HepG2 (cell line): Measurements from ENCODE around the gene SEC61B. TPM values are rescaled to one million over a fixed set of nuclear protein-coding genes. Genes with fewer than 3 reads are reported as not detected.

Experiments used
- ATAC-seq: fragments of 200-7000 bp; cut with Tn5 transposase; 3 replicates; pipeline ENCODE4 v1.9.1; 2020; ENCODE audit warnings: mild to moderate bottlenecking, moderate library complexity
- BruUV-seq: library from RNA; stranded (reverse); fragments of 400-500 nt; replicated peaks from 2 replicates; lab custom pipeline; 2021; lab: Mats Ljungman, UMichigan
- CTCF ChIA-PET: fragments of 300-600 bp; formaldehyde crosslinking; extraction: SDS; loops from one replicate; lab custom pipeline; 2021; ENCODE audit warnings: low total read pairs, inconsistent platforms, low intra/inter-chr PET ratio; lab: Yijun Ruan, JAX
- POLR2A ChIA-PET: fragments of 350-600 bp; sonication (Branson Sonifier 250); formaldehyde crosslinking; loops from one replicate; lab custom pipeline; 2020; ENCODE audit warnings: antibody characterized with exemption, inconsistent platforms; lab: Yijun Ruan, JAX
- DNase-seq: peaks from one replicate; pipeline ENCODE4 v3.0.0-alpha.2; 2015; ENCODE audit warnings: low spot score
- FAIRE-seq: peaks from 3 replicates; lab custom pipeline; 2011; peaks lifted over from hg19 to GRCh38; lab: Jason Lieb, UNC
- H2AFZ ChIP-seq: one replicate; pipeline ENCODE4 v1.6.1; 2011; ENCODE audit warnings: low read length, inconsistent platforms
- H3K27ac ChIP-seq: fragments of 300-600 bp; 3 replicates; pipeline ENCODE4 v1.8.0; 2011; ENCODE audit warnings: mixed run types, mild to moderate bottlenecking, mixed read lengths, low read length, inconsistent platforms; ENCODE audit not compliant: insufficient read depth; ENCODE audit errors: extremely low read length
- H3K27me3 ChIP-seq, 2 experiments: fragments of 200-600 bp in 1 of 2; 2 replicates in 1 of 2; 3 replicates in 1 of 2; pipeline versions ENCODE4 v1.6.0 to v1.8.0; 2011; ENCODE audit warnings: low read length in 2 of 2, mild to moderate bottlenecking in 2 of 2, moderate library complexity in 2 of 2, inconsistent platforms in 1 of 2; ENCODE audit not compliant: insufficient read depth in 2 of 2, control insufficient read depth in 1 of 2
- H3K36me3 ChIP-seq, 2 experiments: fragments of 200-600 bp in 1 of 2; replicated peaks in 1 of 2; 2 replicates in 1 of 2; 3 replicates in 1 of 2; pipeline versions ENCODE4 v1.5.1 to v1.8.0; 2011; ENCODE audit warnings: low read length in 2 of 2, inconsistent platforms in 1 of 2; ENCODE audit not compliant: insufficient read depth in 2 of 2, control insufficient read depth in 1 of 2
- H3K4me1 ChIP-seq: 2 replicates; pipeline ENCODE4 v1.5.1; 2012; ENCODE audit warnings: low read length, inconsistent platforms; ENCODE audit not compliant: insufficient read depth
- H3K4me2 ChIP-seq: 2 replicates; pipeline ENCODE4 v1.6.0; 2011; ENCODE audit warnings: low read depth, low read length, inconsistent platforms
- H3K4me3 ChIP-seq, 3 experiments: fragments of 200-600 bp in 1 of 3; sonication (generic), shearing (Covaris generic) in 1 of 3; replicated peaks in 1 of 3; 2 replicates each; pipeline ENCODE4 v1.5.1; 2011 to 2016; ENCODE audit warnings: low read length in 3 of 3, inconsistent platforms in 2 of 3, low read depth in 2 of 3, mild to moderate bottlenecking in 2 of 3, control low read depth in 1 of 3, mixed read lengths in 1 of 3; ENCODE audit not compliant: insufficient read depth in 1 of 3
- H3K79me2 ChIP-seq: one replicate; pipeline ENCODE4 v1.6.1; 2011; ENCODE audit warnings: low read length, inconsistent platforms; ENCODE audit not compliant: insufficient read depth
- H3K9ac ChIP-seq: 2 replicates; pipeline ENCODE4 v1.6.0; 2011; ENCODE audit warnings: mild to moderate bottlenecking, low read depth, low read length, inconsistent platforms; ENCODE audit not compliant: insufficient read depth
- H3K9me3 ChIP-seq: 2 replicates; pipeline ENCODE4 v1.5.1; 2012; ENCODE audit warnings: mild to moderate bottlenecking, low read length
- H4K20me1 ChIP-seq: 2 replicates; pipeline ENCODE4 v1.6.0; 2011; ENCODE audit warnings: inconsistent platforms, mild to moderate bottlenecking, low read length, moderate library complexity; ENCODE audit not compliant: insufficient read depth
- ATAD3A ChIP-seq: sonication (generic); formaldehyde crosslinking; IDR thresholded peaks from 2 replicates; pipeline ENCODE4 v1.4.0; 2020; ENCODE audit warnings: missing genetic modification reagents
- MED13 ChIP-seq: sonication (generic); formaldehyde crosslinking; IDR thresholded peaks from 2 replicates; pipeline ENCODE4 v1.5.0; 2020; ENCODE audit warnings: missing genetic modification reagents
- RFXAP ChIP-seq: sonication (generic); formaldehyde crosslinking; IDR thresholded peaks from 2 replicates; pipeline ENCODE4 v1.4.0; 2020; ENCODE audit warnings: missing genetic modification reagents, borderline replicate concordance
- ZMYM3 ChIP-seq: sonication (generic); formaldehyde crosslinking; IDR thresholded peaks from 2 replicates; pipeline ENCODE4 v1.5.1; 2020; ENCODE audit warnings: mild to moderate bottlenecking, missing genetic modification reagents
- ZNF121 ChIP-seq: sonication (generic); formaldehyde crosslinking; IDR thresholded peaks from 2 replicates; pipeline ENCODE4 v1.5.0; 2020; ENCODE audit warnings: mild to moderate bottlenecking, missing genetic modification reagents
- ZNF629 ChIP-seq: sonication (generic); formaldehyde crosslinking; conservative IDR thresholded peaks from 2 replicates; pipeline ENCODE4 v1.5.0; 2020; ENCODE audit warnings: missing genetic modification reagents
- ZNF878 ChIP-seq: sonication (generic); formaldehyde crosslinking; IDR thresholded peaks from 2 replicates; pipeline ENCODE4 v1.8.1; 2023; ENCODE audit warnings: mild to moderate bottlenecking, missing genetic modification reagents, moderate library complexity
- WGBS: methylation state at CpG from one replicate; pipeline ENCODE4 v1.1.6; 2017; ENCODE audit warnings: low lambda C conversion rate; 5-methylcytosine and 5-hydroxymethylcytosine counted together
- in situ Hi-C: cut with HindIII; loops from 2 replicates; pipeline ENCODE4 v1.10.0; 2017; ENCODE audit warnings: low pct_unique_long_range_greater_than_20kb; ENCODE audit not compliant: extremely low pct_ligation_motif_present
- intact Hi-C: fragments of 100-400 bp; cut with micrococcal nuclease; formaldehyde crosslinking; loops from one replicate; pipeline ENCODE4 v1.10.0; 2022; ENCODE audit not compliant: unreplicated experiment
- polyA plus RNA-seq, 8 experiments: library from polyadenylated mRNA; depleted of rRNA in 3 of 8; stranded (reverse) in 7 of 8; unstranded in 1 of 8; fragments of >200 nt; fragmentation: Illumina TruSeq in 4 of 8; extraction: Trizol in 4 of 8; gene quantifications; 2 replicates each; pipeline versions ENCODE4 v1.2.1 to v1.2.3, GENCODE V29; 2011 to 2016; ENCODE audit warnings: low read depth in 4 of 8, missing spikeins in 1 of 8, mixed read lengths in 1 of 8; ENCODE audit not compliant: insufficient read depth in 1 of 8
- total RNA-seq, 5 experiments: library from RNA; depleted of rRNA; stranded (reverse); fragments of >200 nt; fragmentation: Illumina TruSeq; extraction: Trizol; gene quantifications; 2 replicates each; pipeline ENCODE4 v1.2.3, GENCODE V29; 2016; ENCODE audit warnings: low read depth in 1 of 5
- TF ChIP-seq, protein P1 (sequence below): IDR thresholded peaks from 2 replicates; pipeline ENCODE4 v1.6.1; 2012; ENCODE audit warnings: inconsistent platforms
- TF ChIP-seq, protein P2 (sequence below): sonication (generic); formaldehyde crosslinking; conservative IDR thresholded peaks from 2 replicates; pipeline ENCODE4 v1.8.1; 2023; ENCODE audit warnings: missing genetic modification reagents
- TF ChIP-seq, protein P3 (sequence below): sonication (generic); formaldehyde crosslinking; IDR thresholded peaks from 2 replicates; pipeline ENCODE4 v1.4.0; 2020; ENCODE audit warnings: low read depth, missing genetic modification reagents
- TF ChIP-seq, protein P4 (sequence below): sonication (generic); formaldehyde crosslinking; IDR thresholded peaks from 2 replicates; pipeline ENCODE4 v1.4.0; 2020; ENCODE audit warnings: missing genetic modification reagents, borderline replicate concordance

The SEC61B gene
- total and polyA plus RNA-seq, 2 of the 13 experiments (the other 11 are each of a cell fraction or from before 2014, with no cell fraction given): 191 to 368 TPM

DNA sequence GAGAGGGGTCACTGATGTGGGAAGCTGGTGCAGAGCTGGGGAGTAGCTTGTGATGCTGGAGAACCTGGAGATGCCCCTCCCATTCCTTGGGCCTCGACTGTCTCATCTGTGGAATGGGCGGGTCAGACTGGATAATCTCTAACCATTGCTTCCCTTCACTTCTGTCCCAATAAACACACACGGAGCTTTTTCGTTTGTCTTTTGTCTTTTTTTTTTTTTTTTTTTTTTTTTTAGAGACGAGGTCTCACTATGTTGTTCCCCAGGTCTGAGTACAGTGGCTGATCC is 36.8 kb upstream of the SEC61B start:
- ChIA-PET POLR2A (interaction anchor here (0.6 to 1.9 kb wide), 3 partner anchors 11 to 634 kb away, joined by 3 to 6 read pairs (median 4); partner anchors contain the start of genes ALG2 and SEC61B), CTCF (interaction anchor here (1.8 kb wide), 1 partner anchor 826 kb away, joined by 5 read pairs; no protein-coding TSS in a partner anchor)
- no peak for FAIRE-seq
- H3K4me1 ChIP-seq: peaks cover 9% of the 10 kb centered on the region
- H3K79me2 ChIP-seq: no peaks in the 10 kb centered on the region
- no peak for ATAC-seq
- peak overlapping the region; percentile 21 to 74 (median 46); a peak in 4 of 6 replicates for H3K4me3 ChIP-seq
- in situ Hi-C loops (loop anchor here (10.0 to 25.0 kb wide), 2 partner anchors 620 to 827 kb away; no protein-coding TSS in a partner anchor), intact Hi-C loops (loop anchor here (2.0 to 10.0 kb wide), 2 partner anchors 80 to 826 kb away; no protein-coding TSS in a partner anchor)
- DNase-seq: no peak
- BruUV-seq: no TSS peak
- WGBS: 25% methylated on average over 5 of the region's 5 CpGs
- H3K27ac ChIP-seq: no peak overlapping the region
- H4K20me1 ChIP-seq: no peaks in the 10 kb centered on the region
- TF ChIP-seq ZNF878 (no peak), MED13 (CRISPR knock-in tag) (no peak), ATAD3A (no peak), ZMYM3 (CRISPR knock-in tag) (0 out of 2 replicates have a peak, but pooled peaks have one; percentile 20), RFXAP (CRISPR knock-in tag) (no peak), ZNF121 (no peak), ZNF629 (peak; percentile 96)
- TF ChIP-seq, protein P1, sequence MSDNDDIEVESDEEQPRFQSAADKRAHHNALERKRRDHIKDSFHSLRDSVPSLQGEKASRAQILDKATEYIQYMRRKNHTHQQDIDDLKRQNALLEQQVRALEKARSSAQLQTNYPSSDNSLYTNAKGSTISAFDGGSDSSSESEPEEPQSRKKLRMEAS: no peak
- TF ChIP-seq, protein P2, sequence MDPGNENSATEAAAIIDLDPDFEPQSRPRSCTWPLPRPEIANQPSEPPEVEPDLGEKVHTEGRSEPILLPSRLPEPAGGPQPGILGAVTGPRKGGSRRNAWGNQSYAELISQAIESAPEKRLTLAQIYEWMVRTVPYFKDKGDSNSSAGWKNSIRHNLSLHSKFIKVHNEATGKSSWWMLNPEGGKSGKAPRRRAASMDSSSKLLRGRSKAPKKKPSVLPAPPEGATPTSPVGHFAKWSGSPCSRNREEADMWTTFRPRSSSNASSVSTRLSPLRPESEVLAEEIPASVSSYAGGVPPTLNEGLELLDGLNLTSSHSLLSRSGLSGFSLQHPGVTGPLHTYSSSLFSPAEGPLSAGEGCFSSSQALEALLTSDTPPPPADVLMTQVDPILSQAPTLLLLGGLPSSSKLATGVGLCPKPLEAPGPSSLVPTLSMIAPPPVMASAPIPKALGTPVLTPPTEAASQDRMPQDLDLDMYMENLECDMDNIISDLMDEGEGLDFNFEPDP (CRISPR knock-in tag): no peak
- TF ChIP-seq, protein P3, sequence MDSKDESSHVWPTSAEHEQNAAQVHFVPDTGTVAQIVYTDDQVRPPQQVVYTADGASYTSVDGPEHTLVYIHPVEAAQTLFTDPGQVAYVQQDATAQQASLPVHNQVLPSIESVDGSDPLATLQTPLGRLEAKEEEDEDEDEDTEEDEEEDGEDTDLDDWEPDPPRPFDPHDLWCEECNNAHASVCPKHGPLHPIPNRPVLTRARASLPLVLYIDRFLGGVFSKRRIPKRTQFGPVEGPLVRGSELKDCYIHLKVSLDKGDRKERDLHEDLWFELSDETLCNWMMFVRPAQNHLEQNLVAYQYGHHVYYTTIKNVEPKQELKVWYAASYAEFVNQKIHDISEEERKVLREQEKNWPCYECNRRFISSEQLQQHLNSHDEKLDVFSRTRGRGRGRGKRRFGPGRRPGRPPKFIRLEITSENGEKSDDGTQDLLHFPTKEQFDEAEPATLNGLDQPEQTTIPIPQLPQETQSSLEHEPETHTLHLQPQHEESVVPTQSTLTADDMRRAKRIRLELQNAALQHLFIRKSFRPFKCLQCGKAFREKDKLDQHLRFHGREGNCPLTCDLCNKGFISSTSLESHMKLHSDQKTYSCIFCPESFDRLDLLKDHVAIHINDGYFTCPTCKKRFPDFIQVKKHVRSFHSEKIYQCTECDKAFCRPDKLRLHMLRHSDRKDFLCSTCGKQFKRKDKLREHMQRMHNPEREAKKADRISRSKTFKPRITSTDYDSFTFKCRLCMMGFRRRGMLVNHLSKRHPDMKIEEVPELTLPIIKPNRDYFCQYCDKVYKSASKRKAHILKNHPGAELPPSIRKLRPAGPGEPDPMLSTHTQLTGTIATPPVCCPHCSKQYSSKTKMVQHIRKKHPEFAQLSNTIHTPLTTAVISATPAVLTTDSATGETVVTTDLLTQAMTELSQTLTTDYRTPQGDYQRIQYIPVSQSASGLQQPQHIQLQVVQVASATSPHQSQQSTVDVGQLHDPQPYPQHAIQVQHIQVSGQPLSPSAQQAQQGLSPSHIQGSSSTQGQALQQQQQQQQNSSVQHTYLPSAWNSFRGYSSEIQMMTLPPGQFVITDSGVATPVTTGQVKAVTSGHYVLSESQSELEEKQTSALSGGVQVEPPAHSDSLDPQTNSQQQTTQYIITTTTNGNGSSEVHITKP (CRISPR knock-in tag): no peak
- TF ChIP-seq, protein P4, sequence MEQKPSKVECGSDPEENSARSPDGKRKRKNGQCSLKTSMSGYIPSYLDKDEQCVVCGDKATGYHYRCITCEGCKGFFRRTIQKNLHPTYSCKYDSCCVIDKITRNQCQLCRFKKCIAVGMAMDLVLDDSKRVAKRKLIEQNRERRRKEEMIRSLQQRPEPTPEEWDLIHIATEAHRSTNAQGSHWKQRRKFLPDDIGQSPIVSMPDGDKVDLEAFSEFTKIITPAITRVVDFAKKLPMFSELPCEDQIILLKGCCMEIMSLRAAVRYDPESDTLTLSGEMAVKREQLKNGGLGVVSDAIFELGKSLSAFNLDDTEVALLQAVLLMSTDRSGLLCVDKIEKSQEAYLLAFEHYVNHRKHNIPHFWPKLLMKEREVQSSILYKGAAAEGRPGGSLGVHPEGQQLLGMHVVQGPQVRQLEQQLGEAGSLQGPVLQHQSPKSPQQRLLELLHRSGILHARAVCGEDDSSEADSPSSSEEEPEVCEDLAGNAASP (CRISPR knock-in tag): no peak
- H2AFZ ChIP-seq: no peak overlapping the region
- H3K9me3 ChIP-seq: no peaks in the 10 kb centered on the region
- H3K36me3 ChIP-seq: no peaks in the 10 kb centered on the region
- peaks cover 0 to 23% of the 10 kb centered on the region in 2 experiments; a peak in 2 of 5 replicates for H3K27me3 ChIP-seq
- H3K4me2 ChIP-seq: peak overlapping the region; percentile 98
- H3K9ac ChIP-seq: peak overlapping the region; percentile 44; the same call in 1 of the 2 replicates
